ENCODE results near the gene TGFBR3.

The TGFBR3 gene

DNA sequence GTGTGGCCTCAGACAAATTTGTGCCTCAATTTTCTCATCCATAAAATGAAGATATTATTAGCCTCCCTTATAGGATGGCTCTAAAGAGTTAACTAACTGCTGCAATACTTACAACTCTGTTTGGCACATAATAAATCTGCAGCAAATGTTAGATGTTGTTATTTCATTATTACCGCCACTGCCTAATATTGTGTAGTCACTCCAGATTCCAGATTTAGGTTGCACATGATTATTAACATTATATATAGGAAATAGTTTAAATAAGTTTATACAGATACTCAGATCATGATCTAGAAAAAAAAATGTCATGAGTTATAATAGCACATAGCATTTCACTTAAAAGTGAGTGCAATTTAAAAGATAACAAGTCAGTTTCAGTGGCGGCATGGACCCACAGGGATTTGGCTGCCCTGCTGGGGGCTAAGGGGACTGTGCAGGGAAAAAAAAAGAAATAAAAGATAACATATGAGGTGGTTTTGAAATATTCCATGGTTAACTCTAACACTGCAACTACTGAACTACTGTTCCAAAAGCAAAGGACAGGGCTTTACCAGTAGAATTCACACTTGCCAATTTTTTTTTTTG is 170.4 kb downstream of the TGFBR3 start:
- no peaks in the 10 kb centered on the region for H3K79me2 ChIP-seq (ENCODE audit: insufficient read depth, low read length)
- H4K20me1 ChIP-seq (ENCODE audit: insufficient read depth, low read length) = no peaks in the 10 kb centered on the region
- no peaks in the 10 kb centered on the region for H3K36me3 ChIP-seq (ENCODE audit: insufficient read depth, low read length)
- H3K4me1 ChIP-seq (ENCODE audit: insufficient read depth, low read length) = no peaks in the 10 kb centered on the region
- no peaks in the 10 kb centered on the region for H3K9me3 ChIP-seq (ENCODE audit: insufficient read depth, low read length, severe bottlenecking)
- no peak overlapping the region for H3K4me3 ChIP-seq (ENCODE audit: low read depth in 1 of 2, low read length in 2 of 2)
- no peak overlapping the region for H3K4me2 ChIP-seq (ENCODE audit: insufficient read depth, low read length)
- no peak overlapping the region for H3K27ac ChIP-seq (ENCODE audit: low read length)
- H3K9ac ChIP-seq (ENCODE audit: low read depth, low read length) = no peak overlapping the region
- ATAC-seq (ENCODE audit: insufficient read depth, low read depth) (no peak), DNase-seq (no peak)
- TF ChIP-seq, protein P1, sequence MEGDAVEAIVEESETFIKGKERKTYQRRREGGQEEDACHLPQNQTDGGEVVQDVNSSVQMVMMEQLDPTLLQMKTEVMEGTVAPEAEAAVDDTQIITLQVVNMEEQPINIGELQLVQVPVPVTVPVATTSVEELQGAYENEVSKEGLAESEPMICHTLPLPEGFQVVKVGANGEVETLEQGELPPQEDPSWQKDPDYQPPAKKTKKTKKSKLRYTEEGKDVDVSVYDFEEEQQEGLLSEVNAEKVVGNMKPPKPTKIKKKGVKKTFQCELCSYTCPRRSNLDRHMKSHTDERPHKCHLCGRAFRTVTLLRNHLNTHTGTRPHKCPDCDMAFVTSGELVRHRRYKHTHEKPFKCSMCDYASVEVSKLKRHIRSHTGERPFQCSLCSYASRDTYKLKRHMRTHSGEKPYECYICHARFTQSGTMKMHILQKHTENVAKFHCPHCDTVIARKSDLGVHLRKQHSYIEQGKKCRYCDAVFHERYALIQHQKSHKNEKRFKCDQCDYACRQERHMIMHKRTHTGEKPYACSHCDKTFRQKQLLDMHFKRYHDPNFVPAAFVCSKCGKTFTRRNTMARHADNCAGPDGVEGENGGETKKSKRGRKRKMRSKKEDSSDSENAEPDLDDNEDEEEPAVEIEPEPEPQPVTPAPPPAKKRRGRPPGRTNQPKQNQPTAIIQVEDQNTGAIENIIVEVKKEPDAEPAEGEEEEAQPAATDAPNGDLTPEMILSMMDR (IDR thresholded peaks at IDR 0.05; ENCODE audit: borderline replicate concordance, extremely low read depth, low read length, poor library complexity, severe bottlenecking) = no peak
- no peak for TF ChIP-seq EZH2 (IDR thresholded peaks at IDR 0.05; ENCODE audit: borderline replicate concordance, low read depth, low read length, severe bottlenecking)
- no peak overlapping the region for H2AFZ ChIP-seq (ENCODE audit: low read depth, low read length)
- H3K27me3 ChIP-seq (ENCODE audit: insufficient read depth, low read length, poor library complexity) = no peaks in the 10 kb centered on the region

DNA sequence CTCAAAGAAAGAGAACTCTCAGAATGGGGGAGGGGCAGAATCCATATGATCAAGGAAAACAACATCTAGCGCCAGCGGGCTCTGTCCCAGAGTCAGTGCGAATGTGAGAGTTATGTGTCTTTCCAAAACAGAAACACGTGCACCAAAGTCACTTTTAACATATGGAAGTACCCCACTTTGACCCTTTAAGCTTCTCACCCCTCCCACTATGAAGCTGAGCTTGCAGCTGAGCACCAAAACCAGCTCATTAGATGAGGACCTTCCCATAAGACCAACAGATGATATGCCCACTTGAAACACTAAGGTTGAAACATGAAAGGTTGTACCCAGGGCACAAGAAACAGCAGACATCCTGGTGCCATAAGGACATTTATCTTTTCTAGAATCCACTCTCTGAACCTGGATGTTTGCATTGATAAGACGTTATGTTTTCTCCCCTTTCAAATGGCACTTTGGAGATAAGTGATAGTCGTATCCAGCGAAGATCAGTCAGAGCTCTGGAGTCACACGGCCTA is 171.0 kb downstream of the TGFBR3 start:
- H3K4me1 ChIP-seq (ENCODE audit: insufficient read depth, low read length) = no peaks in the 10 kb centered on the region
- no peaks in the 10 kb centered on the region for H4K20me1 ChIP-seq (ENCODE audit: insufficient read depth, low read length)
- H2AFZ ChIP-seq (ENCODE audit: low read depth, low read length) = no peak overlapping the region
- TF ChIP-seq EZH2 (IDR thresholded peaks at IDR 0.05; ENCODE audit: borderline replicate concordance, low read depth, low read length, severe bottlenecking) = no peak
- TF ChIP-seq, protein P1 (IDR thresholded peaks at IDR 0.05; ENCODE audit: borderline replicate concordance, extremely low read depth, low read length, poor library complexity, severe bottlenecking) = no peak
- no peaks in the 10 kb centered on the region for H3K79me2 ChIP-seq (ENCODE audit: insufficient read depth, low read length)
- no peak overlapping the region for H3K4me3 ChIP-seq (ENCODE audit: low read depth in 1 of 2, low read length in 2 of 2)
- ATAC-seq (ENCODE audit: insufficient read depth, low read depth) = no peak
- H3K27ac ChIP-seq (ENCODE audit: low read length) = no peak overlapping the region
- no peaks in the 10 kb centered on the region for H3K36me3 ChIP-seq (ENCODE audit: insufficient read depth, low read length)
- no peaks in the 10 kb centered on the region for H3K27me3 ChIP-seq (ENCODE audit: insufficient read depth, low read length, poor library complexity)
- H3K9me3 ChIP-seq (ENCODE audit: insufficient read depth, low read length, severe bottlenecking) = no peaks in the 10 kb centered on the region
- H3K9ac ChIP-seq (ENCODE audit: low read depth, low read length) = no peak overlapping the region
- no peak overlapping the region for H3K4me2 ChIP-seq (ENCODE audit: insufficient read depth, low read length)
- DNase-seq = no peak

DNA sequence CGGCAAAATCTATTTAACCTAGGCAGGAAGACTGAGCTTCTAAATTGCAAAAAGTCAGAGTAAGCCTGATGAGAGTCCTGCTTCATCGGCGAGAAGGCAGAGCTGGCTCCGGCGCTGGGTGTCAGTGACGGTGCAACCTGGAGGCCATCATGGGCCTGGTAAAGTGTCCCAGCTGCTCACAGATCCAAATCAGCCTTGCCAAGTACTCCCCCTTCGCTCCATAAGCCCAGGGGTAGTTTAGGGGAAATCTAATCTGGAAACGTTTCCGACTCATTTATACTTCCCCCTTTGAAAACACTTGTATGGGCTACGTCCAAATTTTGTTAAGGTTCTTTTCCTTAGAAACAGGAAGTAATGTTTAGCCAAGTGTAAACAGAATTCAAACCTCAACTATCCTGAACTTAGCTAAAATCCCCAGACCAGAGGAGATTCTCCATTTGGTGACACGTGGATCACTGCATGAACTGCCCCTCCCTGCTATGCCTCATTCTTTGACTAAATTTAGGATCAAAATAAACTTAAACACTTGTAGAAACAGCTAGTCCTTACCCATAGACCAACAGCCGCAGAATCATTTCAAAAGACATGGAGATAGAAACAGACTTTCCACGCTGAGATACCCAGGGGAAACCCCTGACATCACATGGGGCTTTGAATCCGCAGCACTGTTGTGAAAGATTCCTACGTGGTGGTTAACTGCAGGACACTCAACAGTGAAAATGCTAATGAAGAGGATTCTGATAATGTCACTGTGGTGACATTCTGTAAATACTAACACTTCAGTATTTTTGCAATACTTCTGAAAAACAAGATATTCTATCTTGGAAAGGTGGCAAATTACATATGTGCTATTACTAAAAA is 172.7 kb downstream of the TGFBR3 start:
- DNase-seq = no peak
- no peaks in the 10 kb centered on the region for H3K4me1 ChIP-seq (ENCODE audit: insufficient read depth, low read length)
- no peak overlapping the region for H3K4me2 ChIP-seq (ENCODE audit: insufficient read depth, low read length)
- no peak overlapping the region for H2AFZ ChIP-seq (ENCODE audit: low read depth, low read length)
- no peaks in the 10 kb centered on the region for H4K20me1 ChIP-seq (ENCODE audit: insufficient read depth, low read length)
- H3K27ac ChIP-seq (ENCODE audit: low read length) = no peak overlapping the region
- H3K27me3 ChIP-seq (ENCODE audit: insufficient read depth, low read length, poor library complexity) = no peaks in the 10 kb centered on the region
- H3K36me3 ChIP-seq (ENCODE audit: insufficient read depth, low read length) = no peaks in the 10 kb centered on the region
- ATAC-seq (ENCODE audit: insufficient read depth, low read depth) = no peak
- H3K4me3 ChIP-seq (ENCODE audit: low read depth in 1 of 2, low read length in 2 of 2) = no peak overlapping the region
- no peaks in the 10 kb centered on the region for H3K9me3 ChIP-seq (ENCODE audit: insufficient read depth, low read length, severe bottlenecking)
- no peaks in the 10 kb centered on the region for H3K79me2 ChIP-seq (ENCODE audit: insufficient read depth, low read length)
- TF ChIP-seq, protein P1 (IDR thresholded peaks at IDR 0.05; ENCODE audit: borderline replicate concordance, extremely low read depth, low read length, poor library complexity, severe bottlenecking) = no peak
- TF ChIP-seq EZH2 (IDR thresholded peaks at IDR 0.05; ENCODE audit: borderline replicate concordance, low read depth, low read length, severe bottlenecking) = no peak
- no peak overlapping the region for H3K9ac ChIP-seq (ENCODE audit: low read depth, low read length)

All from DND-41 (cell line).